Mucosa of descending colon (tissue), 3 donors: Measurements from ENCODE around the gene ADNP. TPM values are rescaled to one million over a fixed set of nuclear protein-coding genes. Genes with fewer than 3 reads are reported as not detected.
A peak's percentile ranks its signal among the peaks of the same experiment; 100 is the strongest.
"Not testable (repeated sequence)": the region's sequence is repeated elsewhere in the genome, so short reads cannot be mapped to it uniquely, and the experiment has no call there.

ENCODE experiments used
- ATAC-seq: fragments of 200-7000 bp; cut with Tn5 transposase; one replicate; pipeline ENCODE4 v1.9.1; 2020; ENCODE audit warnings: mild to moderate bottlenecking, moderate library complexity
- DNase-seq, 3 donors: peaks; one replicate each; pipeline ENCODE4 v3.0.0-alpha.2; 2020
- H3K36me3 ChIP-seq: fragments of 200-600 bp; one replicate; pipeline ENCODE4 v1.8.0; 2021; ENCODE audit warnings: low read depth, mild to moderate bottlenecking
- H3K4me1 ChIP-seq: fragments of 200-600 bp; one replicate; pipeline ENCODE4 v1.8.0; 2021; ENCODE audit warnings: low read depth, mild to moderate bottlenecking
- H3K4me3 ChIP-seq: fragments of 200-600 bp; one replicate; pipeline ENCODE4 v1.8.0; 2021; ENCODE audit warnings: mild to moderate bottlenecking
- H3K9me3 ChIP-seq: fragments of 200-600 bp; one replicate; pipeline ENCODE4 v1.8.0; 2021; ENCODE audit warnings: mild to moderate bottlenecking
- CTCF ChIP-seq: fragments of 200-600 bp; IDR thresholded peaks from one replicate; pipeline ENCODE4 v1.8.0; 2022; ENCODE audit warnings: antibody characterized with exemption, mild to moderate bottlenecking
- intact Hi-C, 2 donors: fragments of 100-400 bp; cut with DNase I in 1 of 2; cut with micrococcal nuclease in 1 of 2; formaldehyde crosslinking; loops; one replicate each; pipeline versions ENCODE4 v1.11.0 to v1.11.1; 2022; cut with DNase I, micrococcal nuclease
- total RNA-seq, 3 donors: library from RNA; stranded (reverse); fragmentation: NEBNext Ultra II Directional in 2 of 3; extraction: Animal tissue kit (Norgen Biotek cat#: 25700) in 2 of 3; gene quantifications; one replicate each; pipeline versions ENCODE4 v1.2.1 to v1.2.4, GENCODE V29; 2021 to 2023
- donor health status: DM: no; HTN: no; CAD: no; lungs with moderate emphysema.
- donor health status: DM: no; HTN: no; CAD: no.
- donor health status: DM: no; HTN: yes; CAD: no.

ADNP gene
- total RNA-seq, 3 donors from 2014 or later = 51.3 to 68.6 (median 61.4) TPM

- ATAC-seq (no peak), DNase-seq (no peak)
- intact Hi-C loops = no loop called here
- Histone ChIP-seq H3K36me3 (no peaks in the 10 kb centered on the region), H3K9me3 (no peaks in the 10 kb centered on the region), H3K4me1 (no peaks in the 10 kb centered on the region), H3K4me3 (no peak overlapping the region)
- TF ChIP-seq CTCF = no peak
Observed at GRCh38 chr20:50891138-50891537, 40.1 kb downstream of the ADNP start.

- intact Hi-C loops = no loop called here
- H3K36me3 ChIP-seq = no peaks in the 10 kb centered on the region
Observed at GRCh38 chr20:50887576-50887975, 43.7 kb downstream of the ADNP start.

GRCh38 chr20:50886184-50886790 is 45.0 kb downstream of the ADNP start:
- H3K36me3 ChIP-seq = no peaks in the 10 kb centered on the region
- no peaks in the 10 kb centered on the region for H3K9me3 ChIP-seq
- no peak overlapping the region for H3K4me3 ChIP-seq
- TF ChIP-seq CTCF = no peak
- DNase-seq (no peak), ATAC-seq (peak; percentile 9)
- H3K4me1 ChIP-seq = no peaks in the 10 kb centered on the region
- intact Hi-C loops = no loop called here

More at GRCh38 chr20:50887576-50887975, 43.7 kb downstream of the ADNP start:
- no peaks in the 10 kb centered on the region for H3K4me1 ChIP-seq
- no peak for TF ChIP-seq CTCF
- H3K4me3 ChIP-seq = no peak overlapping the region
- H3K9me3 ChIP-seq = no peaks in the 10 kb centered on the region
- DNase-seq (no peak), ATAC-seq (no peak)

GRCh38 chr20:50885781-50886180 is 45.5 kb downstream of the ADNP start:
- DNase-seq (no peak), ATAC-seq (no peak)
- H3K4me1 ChIP-seq = no peaks in the 10 kb centered on the region
- no peak for TF ChIP-seq CTCF
- intact Hi-C loops = no loop called here
- no peaks in the 10 kb centered on the region for H3K36me3 ChIP-seq
- H3K4me3 ChIP-seq = no peak overlapping the region
- no peaks in the 10 kb centered on the region for H3K9me3 ChIP-seq

- TF ChIP-seq CTCF = no peak
- no peaks in the 10 kb centered on the region for H3K36me3 ChIP-seq
- H3K4me1 ChIP-seq = no peaks in the 10 kb centered on the region
- no peak overlapping the region for H3K4me3 ChIP-seq
- no peak for DNase-seq
- no peak for ATAC-seq
- no peaks in the 10 kb centered on the region for H3K9me3 ChIP-seq
- intact Hi-C loops = no loop called here
Observed at GRCh38 chr20:50885068-50885467, 46.2 kb downstream of the ADNP start.

- ATAC-seq (no peak), DNase-seq (no peak)
- TF ChIP-seq CTCF = no peak
- H3K4me3 ChIP-seq = no peak overlapping the region
- no peaks in the 10 kb centered on the region for H3K9me3 ChIP-seq
- H3K4me1 ChIP-seq = no peaks in the 10 kb centered on the region
- H3K36me3 ChIP-seq = no peaks in the 10 kb centered on the region
- intact Hi-C loops = no loop called here
Observed at GRCh38 chr20:50883856-50884255, 47.4 kb downstream of the ADNP start.

GRCh38 chr20:50881759-50882424 is 49.3 kb downstream of the ADNP start:
- DNase-seq = not testable (repeated sequence)

More at GRCh38 chr20:50881759-50882424, 49.3 kb downstream of the ADNP start:
- H3K4me1 ChIP-seq, ATAC-seq, H3K9me3 ChIP-seq, H3K36me3 ChIP-seq, intact Hi-C loops, H3K4me3 ChIP-seq: not testable (repeated sequence)
